ENCODE data around the gene STX3.

DNA sequence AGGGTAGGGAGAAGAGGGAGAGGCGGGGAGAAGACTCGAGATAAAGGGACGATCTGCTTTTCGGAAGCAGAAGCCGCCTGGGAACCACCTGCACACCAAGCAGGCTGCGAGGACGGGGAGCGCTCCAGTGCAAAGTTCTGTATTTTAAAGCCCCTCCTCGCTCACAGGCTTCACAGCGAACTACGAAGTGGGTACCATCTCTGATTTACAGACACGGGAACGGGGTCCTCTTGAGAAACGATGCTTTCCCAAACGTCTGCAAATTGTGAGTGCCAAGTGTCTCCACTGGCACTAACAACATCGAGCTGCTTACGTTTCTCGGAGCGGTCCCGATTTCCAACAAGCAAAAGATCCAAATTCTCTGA lies 700 bp upstream of the STX3 start:
- TF ChIP-seq CTCF (IDR thresholded peaks at IDR 0.05; ENCODE audit: insufficient read depth, low read length): no peak
- TF ChIP-seq REST (IDR thresholded peaks at IDR 0.05; ENCODE audit: insufficient replicate concordance, low read depth): no peak

All from HL-60 (cell line).